HG02884 (cell line): Measurements from ENCODE around the gene ARVCF.

Experiments used
- ATAC-seq: cut with Tn5 transposase; IDR thresholded peaks from one replicate; pipeline ENCODE4 v1.9.1; 2021; ENCODE audit warnings: mild to moderate bottlenecking, moderate library complexity; ENCODE audit not compliant: unreplicated experiment

Gene ARVCF

DNA sequence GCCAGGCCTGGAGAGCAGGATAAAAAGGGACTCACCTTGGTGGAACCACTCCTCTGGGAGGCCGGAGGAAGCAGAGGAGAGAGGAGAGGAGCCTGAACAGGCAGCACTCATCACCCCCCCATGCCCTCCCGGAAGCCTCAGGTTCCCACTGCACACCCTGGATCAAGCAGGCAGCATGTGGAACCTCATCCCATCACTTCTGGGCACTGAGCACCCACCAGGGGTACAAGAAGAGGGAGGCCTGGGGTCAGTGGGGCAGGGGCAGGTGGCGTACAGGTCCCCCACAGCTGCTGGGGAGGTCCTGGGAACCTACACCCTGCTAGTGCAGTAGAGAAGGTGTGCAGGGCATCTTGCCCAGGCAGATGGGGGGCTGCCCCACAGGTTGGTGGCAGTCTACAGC lies 40.0 kb downstream of the ARVCF start:
- ATAC-seq, result no peak

DNA sequence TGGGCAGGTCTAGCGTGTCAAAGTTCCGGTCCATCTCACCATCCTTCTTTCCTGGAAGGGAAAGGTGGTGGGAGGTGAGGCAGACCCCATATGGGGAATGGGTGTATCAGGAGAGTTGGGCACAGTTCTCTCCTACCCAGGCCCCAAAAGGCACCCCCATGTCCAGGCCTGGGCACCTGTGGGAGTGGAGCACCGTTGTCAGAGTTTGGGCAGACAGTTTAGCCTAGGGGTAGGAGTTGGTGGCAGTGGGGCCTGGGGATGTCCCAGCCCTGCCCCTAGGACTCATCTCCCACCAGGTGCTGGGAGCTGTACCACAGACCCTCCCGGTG lies 41.0 kb downstream of the ARVCF start:
- no peak for ATAC-seq

DNA sequence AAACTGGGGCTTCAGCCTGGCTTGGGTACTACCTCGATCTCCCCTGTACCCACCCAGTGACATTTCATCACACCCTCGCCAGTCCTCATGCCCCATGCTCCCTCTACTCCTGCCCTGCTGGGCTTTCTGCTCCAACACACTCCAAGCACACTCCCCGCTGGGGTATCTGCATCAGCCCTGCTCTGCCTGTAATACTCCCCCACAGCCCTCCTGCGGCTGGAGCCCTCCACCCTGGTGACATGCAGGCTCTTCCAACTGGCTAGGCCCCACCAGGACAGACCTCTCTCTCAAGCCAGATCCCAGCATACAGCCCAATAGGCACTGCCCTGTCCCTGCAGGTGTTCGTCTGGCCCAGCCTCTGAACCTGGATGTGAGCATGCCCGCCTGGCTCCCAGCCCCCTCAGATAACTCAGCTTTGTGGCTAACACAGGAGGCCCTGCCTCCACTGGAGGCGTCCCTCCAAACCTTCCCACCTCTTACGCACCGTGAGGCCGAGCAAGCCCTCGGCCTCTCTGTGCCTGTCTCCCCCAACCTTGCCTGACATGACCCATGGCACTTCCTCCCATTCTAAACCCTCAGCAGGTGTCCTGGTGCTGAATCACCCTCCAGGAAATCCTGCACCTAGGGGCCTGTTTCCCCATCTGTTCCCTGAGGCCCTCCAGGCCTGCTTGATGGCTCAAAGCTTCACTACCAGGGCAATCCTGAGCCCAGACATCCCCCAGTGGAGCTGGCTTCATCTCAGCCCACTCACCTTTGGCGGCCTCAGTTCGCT lies 41.5 kb downstream of the ARVCF start:
- no peak for ATAC-seq

DNA sequence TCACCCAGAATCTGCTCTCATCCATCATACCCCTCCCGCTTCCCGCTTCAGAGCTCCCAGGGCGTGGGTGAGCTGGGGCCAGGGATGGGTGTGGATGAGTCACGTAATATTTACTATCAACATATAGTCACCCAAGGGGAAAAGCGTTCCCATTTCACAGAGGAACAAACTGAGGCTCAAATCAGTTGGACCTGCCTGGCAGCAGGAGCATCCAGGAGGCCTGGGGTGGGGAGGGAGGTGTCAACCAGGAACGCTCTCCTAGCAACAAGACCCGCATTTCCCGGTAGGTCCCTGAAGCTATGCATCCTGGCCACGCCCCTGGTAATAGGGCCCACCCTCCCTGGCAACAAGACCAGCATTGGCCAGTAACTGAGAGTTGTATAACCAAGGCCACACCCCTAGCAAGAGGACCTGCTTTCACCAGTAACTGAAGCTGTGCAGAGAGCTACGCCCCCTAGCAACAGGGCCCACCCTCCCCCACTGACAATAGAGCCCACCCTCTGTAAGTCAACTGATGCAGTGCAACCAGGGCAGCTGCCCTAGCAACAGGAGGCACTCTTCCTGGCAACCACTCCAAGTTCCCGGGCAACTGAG lies 42.3 kb downstream of the ARVCF start:
- no peak for ATAC-seq

DNA sequence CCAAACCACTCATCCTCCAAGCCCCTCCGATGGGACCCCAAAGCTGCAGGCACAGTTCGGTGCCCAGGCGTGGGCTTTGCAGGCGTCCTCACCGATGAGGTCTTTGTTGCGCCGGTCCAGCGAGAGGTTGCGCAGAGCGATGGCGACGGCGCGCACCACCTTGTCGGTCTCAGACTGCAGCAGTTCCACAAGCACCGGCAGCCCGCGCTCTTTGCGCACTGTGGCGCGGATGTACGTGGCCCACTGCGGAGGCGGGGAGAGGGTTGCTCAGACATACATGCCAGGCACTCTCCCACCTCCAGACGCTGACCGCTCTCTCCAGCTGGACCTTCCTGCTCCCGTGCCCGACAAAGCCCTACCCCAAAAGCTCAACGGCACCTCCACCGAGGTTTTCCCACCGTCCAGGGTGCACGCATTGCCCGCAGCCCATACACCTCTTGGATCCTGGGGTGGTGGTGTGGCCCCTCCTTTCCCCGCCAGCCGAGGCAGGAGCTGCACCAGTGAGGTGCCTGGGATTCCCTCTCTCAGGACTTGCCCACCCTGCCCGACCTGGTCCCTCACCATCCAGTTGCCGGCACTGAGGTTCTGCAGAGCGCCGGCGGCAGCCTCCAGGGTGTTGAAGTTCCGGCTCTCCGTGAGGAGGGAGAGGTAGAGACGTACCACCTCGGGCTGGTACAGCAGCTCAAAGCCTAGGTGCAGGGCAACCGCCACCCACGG lies 42.9 kb downstream of the ARVCF start:
- ATAC-seq, result no peak

DNA sequence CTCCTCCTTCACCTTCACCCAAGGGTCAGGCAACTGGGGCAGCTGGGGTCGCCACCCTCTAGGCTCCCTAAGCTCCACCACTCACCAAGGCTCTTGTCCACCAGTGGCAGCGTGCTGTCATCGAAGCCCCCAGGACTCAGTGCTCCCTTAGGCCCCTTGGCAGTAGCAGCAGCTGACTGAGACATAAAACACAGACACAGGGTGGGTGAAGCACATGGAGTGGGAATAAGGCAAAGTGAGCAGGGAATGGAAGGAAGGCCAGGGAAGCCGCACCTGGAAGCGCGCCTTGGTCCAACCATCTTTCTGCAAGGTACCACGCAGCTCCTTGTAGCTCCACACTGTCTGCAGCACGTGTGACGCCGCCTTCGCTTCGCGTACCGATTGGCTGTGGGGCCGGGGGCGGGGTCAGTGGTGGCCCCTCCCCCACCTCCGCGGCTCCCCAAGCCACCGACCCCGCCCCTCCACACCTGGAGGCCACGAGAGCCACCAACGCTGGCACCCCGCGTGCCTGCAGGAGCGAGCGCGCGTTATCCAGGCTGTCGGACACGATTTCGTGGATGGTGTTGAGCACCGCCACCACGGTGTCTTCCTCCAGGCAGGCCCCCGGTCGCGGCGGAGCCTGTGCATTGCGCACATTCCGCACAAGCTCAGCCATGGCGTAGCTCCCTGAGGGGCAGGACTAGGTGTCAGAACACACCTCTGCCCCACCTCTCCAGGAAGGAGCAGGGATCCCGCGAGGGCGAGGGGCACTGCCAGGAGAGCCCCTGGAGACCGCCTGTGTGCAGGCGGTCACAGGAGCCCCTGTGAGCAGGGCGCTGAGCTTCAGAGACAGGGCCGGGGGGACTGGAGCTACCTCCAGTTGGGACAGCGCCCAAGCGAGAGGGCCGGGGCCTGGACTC lies 43.7 kb downstream of the ARVCF start:
- ATAC-seq, result no peak

DNA sequence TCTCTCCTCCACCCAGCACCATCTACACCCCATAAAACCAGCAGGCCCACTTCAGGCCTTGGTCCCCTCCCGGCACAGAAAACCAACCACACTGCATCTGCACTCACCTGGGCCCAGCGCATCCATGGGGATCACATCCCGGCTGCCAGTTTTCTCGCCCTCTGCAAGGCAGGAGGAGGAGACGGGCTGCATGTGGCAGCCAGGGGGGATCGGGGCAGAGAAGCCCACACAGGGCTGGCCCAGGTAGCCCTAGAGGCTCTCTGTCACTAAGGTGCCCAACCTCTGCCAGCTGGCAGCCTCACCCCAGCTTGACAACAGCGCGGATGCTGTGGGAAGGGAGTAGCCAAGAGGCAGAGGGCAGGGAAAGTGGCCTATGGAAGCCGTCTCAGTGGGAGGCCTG lies 44.4 kb downstream of the ARVCF start:
- ATAC-seq, result no peak

DNA sequence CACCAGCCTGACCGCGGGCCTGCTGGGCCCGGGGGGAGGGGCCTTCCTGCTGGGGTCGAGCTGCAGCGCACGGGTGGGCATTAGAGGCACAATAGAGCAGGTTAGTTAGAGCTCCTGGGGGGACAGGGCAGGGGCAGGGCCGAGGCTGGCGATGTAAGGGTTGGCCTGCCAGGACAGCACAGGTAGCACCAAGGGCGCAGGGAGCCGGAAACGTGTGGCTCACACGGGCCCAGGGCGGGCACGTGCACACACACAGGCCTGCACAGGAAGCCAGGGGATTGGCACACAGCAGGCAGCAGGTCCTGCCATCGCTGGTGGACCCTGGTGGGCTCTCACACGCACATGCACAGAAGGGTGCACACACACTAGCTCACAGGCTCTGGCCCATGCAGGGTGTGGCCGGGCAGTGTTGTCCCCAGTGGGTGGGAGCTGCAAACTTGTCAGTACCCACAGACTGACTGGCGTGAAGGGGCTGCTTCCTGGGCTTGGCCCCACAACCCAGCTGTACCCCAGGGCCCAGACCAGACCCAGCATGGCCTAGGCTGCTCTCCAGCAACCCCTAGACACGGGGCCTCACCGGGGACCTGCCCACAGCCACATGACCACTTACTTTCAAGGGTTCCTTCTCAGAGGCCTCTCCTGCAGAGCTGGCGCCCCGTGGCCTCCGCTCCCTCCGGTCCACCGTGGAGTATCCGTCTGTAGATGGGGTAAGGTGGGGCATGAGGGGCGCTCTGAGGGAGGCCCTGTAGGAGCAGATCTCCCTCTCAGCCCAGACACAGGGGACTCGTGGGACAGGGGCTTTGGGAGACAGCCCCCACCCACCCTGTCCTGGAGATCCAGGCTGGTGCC lies 45.1 kb downstream of the ARVCF start:
- no peak for ATAC-seq

DNA sequence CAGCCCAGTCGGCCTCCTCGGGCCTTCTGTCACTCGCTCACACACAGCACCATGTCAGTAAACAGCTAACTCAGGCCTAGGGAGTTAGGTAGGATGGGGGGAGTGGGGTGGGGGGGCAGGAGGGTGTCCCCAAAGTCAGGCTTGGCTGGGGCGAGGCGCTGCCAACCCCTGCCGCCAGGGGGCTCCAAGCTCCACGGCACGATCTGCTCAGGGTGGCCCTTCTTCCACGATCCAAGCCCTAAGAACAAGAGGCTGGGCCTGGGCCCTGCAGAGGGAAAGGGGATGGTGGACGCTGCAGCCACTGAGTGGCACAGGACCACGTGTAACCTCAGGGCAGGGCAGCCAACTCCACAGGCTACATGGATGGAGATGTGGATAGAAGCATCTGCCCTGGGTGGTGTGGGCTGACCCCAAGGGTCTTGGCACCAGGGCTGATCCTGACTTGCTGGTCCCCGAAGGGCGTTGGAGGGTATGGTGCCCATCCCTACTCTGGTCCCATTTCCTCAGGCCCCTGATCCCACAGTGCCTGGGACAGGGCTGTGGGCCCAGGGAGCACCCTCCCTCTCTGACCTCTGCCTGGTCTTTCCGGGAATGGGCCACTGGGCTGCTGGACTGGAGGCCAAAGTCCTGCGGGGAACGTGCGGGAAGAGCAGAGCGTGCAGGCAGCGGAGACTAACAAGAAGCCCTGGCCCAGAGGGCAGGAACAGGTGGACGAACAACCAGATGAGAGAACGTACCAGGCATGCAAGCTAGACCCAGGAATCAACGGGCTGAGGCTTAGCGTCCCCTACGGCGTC lies 45.9 kb downstream of the ARVCF start:
- no peak for ATAC-seq

DNA sequence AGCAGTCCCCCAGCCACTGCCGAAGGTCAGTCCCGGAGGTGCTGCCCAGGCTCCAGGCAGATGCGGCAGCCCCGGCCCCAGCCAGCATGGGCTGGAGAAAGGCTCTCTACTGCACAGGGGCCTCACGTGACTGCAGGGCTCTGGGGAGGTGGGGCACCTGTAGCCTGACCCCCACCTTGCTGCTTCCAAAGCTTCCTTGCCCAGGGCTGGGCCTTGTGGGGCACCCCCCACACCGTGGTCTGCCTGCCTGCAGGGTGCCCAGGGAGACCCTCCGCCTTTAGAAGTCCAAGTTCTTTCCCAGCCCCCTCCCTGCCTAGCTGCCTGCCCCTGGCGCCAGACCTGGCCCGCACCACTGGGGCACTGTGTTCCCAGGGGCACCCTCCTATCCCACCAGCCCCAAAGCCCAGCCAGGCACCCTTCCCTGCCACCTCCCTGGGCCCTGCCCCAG lies 46.6 kb downstream of the ARVCF start:
- no peak for ATAC-seq

DNA sequence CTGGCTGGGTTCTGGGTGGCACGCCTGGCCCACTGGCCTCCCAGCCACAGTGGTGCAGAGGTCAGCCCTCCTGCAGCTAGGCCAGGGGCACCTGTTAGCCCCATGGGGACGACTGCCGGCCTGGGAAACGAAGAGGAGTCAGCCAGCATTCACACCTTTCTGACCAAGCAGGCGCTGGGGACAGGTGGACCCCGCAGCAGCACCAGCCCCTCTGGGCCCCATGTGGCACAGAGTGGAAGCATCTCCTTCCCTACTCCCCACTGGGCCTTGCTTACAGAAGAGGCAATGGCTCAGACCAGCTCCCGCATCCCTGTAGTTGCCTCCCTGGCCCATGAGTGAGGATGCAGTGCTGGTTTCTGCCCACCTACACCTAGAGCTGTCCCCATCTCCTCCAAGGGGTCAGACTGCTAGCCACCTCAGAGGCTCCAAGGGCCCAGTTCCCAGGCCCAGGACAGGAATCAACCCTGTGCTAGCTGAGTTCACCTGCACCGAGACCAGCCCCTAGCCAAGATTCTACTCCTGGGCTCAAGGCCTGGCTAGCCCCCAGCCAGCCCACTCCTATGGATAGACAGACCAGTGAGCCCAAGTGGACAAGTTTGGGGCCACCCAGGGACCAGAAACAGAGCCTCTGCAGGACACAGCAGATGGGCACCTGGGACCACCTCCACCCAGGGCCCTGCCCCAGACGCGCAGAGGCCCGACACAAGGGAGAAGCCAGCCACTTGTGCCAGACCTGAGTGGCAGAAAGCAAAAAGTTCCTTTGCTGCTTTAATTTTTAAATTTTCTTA lies 47.3 kb downstream of the ARVCF start:
- ATAC-seq, result no peak

DNA sequence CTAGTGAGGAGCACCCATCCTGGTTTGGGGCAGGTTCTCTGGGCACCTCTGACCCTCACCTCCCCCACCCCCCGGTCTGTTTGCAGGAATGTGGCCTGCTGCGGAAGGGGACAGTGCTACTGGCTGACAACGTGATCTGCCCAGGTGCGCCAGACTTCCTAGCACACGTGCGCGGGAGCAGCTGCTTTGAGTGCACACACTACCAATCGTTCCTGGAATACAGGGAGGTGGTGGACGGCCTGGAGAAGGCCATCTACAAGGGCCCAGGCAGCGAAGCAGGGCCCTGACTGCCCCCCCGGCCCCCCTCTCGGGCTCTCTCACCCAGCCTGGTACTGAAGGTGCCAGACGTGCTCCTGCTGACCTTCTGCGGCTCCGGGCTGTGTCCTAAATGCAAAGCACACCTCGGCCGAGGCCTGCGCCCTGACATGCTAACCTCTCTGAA lies 48.2 kb downstream of the ARVCF start:
- ATAC-seq, result no peak

DNA sequence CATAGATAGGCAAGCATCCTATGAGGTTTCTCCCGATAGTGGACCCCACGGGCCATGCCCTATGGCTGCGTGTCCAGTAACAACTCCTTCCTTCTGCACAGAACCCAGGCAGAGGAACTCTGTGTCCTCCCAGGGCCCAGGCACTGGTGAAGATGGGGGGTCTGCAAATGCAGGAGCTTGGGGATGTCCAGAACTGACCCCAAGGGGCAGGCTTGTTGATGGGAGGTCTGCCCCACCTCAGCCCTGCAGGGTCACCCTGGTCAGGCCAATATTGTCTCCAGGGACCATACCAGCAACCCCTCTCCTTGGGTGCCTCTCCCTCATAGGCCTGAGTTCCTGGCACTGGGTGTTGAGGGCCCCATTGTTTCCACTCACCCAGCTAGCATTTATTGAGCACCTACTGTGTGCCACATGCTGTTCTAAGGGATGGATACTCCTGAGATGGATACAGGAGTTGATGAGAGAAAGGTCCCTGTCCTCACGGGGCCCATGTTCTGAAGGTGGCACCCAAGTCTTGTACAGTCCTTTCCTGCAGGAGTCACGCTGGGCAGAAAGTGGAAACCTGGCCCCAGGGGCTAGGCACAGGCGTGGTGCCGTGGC lies 48.7 kb downstream of the ARVCF start:
- ATAC-seq, result no peak

DNA sequence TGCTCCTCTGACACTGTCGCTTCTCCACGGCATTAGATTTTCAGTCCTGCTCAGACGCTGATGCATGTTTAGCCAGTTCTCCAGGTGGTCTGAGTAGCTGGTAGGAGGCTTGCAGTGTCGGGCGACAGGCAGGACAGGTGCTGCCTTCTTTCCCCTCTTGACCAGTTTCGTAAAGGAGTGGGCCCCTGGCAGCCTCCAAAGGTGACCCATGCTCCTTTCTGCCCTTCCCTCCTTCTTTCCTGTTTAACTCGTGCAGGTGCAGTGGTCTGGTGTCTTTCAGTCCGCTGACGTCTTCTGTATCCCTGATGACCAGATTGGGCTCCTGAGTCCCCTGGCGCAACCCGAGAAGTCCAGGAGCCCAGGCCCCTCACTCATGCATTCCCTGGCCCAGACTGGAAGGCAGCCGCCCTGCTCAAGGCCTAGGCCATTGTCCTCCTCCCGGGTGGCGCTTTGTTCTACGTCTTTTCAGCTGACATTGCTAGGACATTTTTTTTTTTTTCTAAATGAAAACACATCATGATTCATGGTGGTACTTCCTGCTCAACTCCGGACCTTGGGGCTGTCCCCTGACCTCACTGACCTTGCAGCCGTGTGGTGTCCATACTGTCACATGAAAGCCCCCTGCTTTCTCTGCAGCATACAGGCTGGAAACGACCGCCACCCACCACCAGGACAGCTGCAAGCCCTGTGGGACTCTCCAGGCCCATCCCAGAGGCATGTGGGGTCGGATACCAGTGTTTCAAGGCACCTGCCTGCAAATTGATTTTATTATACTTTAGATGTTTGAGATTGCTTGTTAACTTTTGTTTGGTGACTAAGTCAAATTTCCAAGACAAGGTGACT lies 49.5 kb downstream of the ARVCF start:
- no peak for ATAC-seq

DNA sequence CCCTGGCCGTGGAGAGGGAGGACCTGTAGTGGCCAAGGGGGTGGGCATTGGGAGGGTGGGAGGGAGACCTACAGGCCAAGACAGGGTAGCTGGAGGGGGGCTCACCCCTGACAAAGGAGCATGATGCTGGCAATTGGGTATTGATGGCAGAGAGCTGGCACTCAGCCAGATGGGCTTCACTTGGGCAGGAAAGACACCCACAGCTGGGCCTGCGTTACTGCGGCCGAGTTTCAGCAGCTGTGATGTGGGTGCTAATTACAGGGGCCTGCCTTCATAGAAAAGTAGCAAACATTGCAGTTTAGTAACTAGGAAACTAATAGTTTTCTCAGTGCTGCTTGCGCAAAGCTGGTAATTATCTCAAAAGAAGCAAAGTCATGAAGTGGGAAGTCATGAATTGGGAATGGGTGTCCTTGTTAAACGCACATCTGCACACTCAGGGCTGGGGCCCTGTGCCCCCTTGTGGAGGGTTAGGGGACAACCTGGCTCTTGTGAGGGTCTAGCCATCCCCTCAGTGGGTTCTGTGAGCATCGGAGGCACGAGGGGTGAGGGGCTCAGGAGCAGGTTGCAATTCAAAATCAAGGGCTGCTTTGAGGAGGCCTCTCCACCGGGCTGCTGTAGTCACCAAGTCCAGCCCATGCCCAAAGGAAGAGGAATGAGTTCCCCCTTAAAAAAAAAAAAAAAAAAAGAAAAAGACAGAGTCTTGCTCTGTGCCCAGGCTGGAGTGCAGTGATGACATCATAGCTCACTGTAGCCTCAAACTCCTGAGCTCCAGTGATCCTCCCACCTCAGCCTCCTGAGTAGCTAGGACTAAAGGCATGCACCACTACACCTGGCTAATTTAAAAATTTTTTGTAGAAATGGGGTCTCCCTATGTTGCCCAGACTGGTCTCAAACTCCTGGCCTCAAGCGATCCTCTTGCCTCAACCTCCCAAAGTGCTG lies 50.6 kb downstream of the ARVCF start:
- ATAC-seq, result no peak

DNA sequence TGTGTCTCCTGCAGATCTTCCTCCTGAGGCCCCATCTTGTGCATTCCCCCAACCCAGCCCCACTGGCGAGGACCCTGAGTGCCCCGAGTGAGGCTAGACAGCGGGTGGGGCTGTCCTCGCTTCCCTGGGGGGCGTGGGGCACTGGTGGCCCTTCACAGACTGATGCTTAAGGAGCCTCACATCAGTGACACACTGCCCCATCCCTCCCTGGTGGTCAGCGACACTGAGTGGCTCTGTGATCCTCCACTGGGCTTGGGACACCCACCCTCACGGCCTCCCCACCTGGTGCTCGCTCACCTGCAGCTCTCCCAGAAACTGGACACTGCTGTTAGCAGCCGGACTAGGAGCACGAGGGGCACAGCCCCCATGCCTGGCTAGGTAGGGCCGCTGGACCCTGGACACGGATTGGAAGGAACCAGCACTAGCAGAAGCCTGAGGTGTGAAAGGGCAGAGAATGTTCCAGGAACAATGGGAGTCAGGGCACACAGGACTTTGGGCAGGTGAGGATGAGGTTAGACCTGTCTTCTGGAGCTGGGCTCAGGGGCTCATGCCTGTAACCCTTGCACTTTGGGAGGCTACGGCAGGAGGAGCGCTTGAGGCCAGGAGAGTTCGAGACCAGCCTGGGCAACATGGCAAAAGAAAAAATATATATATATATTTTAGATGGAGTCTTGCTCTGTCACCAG lies 51.8 kb downstream of the ARVCF start:
- no peak for ATAC-seq
